22Rv1 (cell line): ENCODE results near the gene CALM3.
A peak's percentile ranks its signal among the peaks of the same experiment; 100 is the strongest.

Source experiments
- H3K27ac ChIP-seq: fragments of 450-650 bp; 2 replicates; pipeline ENCODE4 v1.5.1; 2017
- ZFX ChIP-seq: fragments of 450-650 bp; IDR thresholded peaks from 2 replicates; pipeline ENCODE4 v1.6.1; 2017; ENCODE audit warnings: antibody characterized with exemption, borderline replicate concordance
- TF ChIP-seq, protein P1 (sequence below): fragments of 450-650 bp; IDR thresholded peaks from 2 replicates; pipeline ENCODE4 v1.5.1; 2017; ENCODE audit warnings: mild to moderate bottlenecking

The CALM3 gene

DNA sequence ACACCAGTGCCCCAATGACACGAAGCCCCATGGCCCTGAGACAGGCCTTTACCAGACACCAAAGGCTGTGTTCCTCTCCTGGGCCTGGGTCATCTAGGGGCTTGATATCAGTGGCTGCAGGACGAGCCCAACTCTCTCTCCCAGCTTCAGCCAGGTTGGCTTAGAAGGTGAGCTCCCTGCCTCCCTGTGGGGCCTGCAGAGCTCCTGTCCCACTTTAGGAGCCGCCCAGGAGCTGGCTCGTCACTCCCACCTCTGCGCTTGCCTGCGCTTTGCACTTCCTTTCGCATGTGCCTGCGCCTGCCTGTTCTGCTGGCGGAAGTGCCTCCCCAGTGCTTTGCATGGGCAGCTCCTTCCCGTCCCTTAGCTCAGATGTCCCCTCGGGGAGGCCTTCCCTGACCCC lies 4.9 kb downstream of the CALM3 start:
- TF ChIP-seq, protein P1, sequence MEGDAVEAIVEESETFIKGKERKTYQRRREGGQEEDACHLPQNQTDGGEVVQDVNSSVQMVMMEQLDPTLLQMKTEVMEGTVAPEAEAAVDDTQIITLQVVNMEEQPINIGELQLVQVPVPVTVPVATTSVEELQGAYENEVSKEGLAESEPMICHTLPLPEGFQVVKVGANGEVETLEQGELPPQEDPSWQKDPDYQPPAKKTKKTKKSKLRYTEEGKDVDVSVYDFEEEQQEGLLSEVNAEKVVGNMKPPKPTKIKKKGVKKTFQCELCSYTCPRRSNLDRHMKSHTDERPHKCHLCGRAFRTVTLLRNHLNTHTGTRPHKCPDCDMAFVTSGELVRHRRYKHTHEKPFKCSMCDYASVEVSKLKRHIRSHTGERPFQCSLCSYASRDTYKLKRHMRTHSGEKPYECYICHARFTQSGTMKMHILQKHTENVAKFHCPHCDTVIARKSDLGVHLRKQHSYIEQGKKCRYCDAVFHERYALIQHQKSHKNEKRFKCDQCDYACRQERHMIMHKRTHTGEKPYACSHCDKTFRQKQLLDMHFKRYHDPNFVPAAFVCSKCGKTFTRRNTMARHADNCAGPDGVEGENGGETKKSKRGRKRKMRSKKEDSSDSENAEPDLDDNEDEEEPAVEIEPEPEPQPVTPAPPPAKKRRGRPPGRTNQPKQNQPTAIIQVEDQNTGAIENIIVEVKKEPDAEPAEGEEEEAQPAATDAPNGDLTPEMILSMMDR: no peak
- TF ChIP-seq ZFX: no peak
- peak overlapping the region; percentile 96; the same call in 1 of the 2 replicates for H3K27ac ChIP-seq

DNA sequence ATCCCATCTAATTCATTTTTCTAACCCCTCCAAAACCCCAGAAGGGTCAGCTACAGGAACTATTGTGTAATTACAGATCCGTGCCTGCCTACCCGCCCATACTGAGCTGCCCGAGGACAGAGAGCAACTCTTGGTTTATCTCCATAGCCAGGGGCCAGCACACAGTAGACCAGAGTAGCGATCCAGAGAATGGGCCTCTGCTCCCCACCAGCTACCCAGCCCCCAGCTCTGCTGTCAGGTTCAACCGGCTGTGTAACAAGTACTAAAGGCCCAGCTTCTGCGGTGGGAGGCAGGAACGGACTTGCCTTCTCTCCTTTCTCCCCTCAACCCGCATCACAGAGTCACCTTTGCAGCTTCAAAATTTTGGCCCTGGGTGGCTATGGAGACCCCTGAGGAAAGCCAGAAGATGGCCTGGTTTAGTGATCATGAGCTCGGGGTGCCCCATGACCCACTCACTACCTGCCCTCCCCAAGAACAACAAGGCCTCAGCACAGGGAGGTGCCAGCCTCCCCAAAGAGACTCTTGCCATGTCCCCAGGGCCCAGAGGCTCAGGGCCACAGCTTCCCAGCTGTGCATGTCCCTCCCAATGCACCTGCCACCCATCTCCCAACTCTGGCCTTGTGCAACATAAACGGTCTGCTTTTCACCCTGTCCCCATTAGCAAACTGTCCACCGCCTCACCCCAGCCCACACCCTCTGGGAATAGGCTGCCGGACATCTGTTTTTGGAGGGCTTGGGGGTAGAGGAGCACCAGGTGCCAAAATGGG lies 5.7 kb downstream of the CALM3 start:
- H3K27ac ChIP-seq: no peak overlapping the region
- TF ChIP-seq ZFX: no peak
- TF ChIP-seq, protein P1: no peak

DNA sequence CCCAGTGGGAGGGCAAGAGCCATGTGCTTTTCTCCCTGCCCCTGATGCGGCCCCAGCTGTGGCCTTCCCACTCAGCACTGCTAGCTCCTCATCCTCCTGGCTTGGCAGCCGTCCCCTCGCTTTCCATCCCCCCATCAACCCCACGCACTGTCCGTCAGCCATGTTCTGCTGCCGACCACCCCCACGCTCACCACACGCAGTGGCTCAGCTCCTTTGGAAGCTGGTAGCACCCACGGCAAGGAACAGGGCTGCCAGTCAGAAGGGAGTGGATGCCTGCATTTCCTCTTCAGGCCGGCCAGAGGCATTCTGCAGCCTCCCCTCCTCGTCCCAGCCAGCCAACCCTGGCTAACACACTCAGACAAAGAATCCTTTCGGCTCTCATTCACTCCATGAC lies 6.3 kb downstream of the CALM3 start:
- no peak overlapping the region for H3K27ac ChIP-seq

DNA sequence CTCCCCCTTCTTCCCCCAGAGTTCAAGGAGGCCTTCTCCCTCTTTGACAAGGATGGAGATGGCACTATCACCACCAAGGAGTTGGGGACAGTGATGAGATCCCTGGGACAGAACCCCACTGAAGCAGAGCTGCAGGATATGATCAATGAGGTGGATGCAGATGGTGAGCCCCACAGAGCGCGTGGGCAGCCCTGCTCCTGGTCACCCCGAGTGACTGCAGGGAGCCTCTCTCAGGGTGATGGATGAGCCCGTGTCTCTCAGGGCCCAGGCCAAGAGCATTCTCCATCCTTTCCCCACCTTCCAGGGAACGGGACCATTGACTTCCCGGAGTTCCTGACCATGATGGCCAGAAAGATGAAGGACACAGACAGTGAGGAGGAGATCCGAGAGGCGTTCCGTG lies 7.0 kb downstream of the CALM3 start:
- TF ChIP-seq, protein P1: no peak
- TF ChIP-seq ZFX: no peak
- no peak overlapping the region for H3K27ac ChIP-seq

More for the DNA sequence above, 6.3 kb downstream of the CALM3 start:
- no peak for TF ChIP-seq ZFX
- TF ChIP-seq, protein P1: no peak

DNA sequence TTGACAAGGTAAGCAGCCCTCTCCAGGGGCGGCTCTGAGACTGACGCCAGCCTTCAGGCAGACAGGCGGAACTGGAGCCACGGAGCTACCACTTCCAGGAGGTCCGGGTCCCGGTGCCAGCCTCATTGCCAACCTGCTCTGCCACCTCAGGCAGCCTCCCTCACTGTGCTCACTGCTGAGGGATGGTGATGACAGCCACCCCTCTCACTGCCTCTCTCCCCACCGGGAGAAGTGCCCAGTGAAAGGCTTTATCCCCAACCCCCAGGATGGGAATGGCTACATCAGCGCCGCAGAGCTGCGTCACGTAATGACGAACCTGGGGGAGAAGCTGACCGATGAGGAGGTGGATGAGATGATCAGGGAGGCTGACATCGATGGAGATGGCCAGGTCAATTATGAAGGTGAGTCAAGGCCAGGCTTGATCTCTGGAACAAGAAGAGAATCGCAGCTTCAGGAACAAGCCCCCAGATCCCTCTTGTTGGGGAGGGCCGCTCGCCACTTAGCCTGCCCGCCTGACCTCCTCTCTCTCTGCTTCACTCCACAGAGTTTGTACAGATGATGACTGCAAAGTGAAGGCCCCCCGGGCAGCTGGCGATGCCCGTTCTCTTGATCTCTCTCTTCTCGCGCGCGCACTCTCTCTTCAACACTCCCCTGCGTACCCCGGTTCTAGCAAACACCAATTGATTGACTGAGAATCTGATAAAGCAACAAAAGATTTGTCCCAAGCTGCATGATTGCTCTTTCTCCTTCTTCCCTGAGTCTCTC lies 7.6 kb downstream of the CALM3 start:
- TF ChIP-seq, protein P1: no peak
- no peak for TF ChIP-seq ZFX
- no peak overlapping the region for H3K27ac ChIP-seq

DNA sequence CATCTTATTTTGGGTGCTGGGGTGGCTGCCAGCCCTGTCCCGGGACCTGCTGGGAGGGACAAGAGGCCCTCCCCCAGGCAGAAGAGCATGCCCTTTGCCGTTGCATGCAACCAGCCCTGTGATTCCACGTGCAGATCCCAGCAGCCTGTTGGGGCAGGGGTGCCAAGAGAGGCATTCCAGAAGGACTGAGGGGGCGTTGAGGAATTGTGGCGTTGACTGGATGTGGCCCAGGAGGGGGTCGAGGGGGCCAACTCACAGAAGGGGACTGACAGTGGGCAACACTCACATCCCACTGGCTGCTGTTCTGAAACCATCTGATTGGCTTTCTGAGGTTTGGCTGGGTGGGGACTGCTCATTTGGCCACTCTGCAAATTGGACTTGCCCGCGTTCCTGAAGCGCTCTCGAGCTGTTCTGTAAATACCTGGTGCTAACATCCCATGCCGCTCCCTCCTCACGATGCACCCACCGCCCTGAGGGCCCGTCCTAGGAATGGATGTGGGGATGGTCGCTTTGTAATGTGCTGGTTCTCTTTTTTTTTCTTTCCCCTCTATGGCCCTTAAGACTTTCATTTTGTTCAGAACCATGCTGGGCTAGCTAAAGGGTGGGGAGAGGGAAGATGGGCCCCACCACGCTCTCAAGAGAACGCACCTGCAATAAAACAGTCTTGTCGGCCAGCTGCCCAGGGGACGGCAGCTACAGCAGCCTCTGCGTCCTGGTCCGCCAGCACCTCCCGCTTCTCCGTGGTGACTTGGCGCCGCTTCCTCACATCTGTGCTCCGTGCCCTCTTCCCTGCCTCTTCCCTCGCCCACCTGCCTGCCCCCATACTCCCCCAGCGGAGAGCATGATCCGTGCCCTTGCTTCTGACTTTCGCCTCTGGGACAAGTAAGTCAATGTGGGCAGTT lies 8.6 kb downstream of the CALM3 start:
- no peak overlapping the region; the same call in 1 of the 2 replicates for H3K27ac ChIP-seq
- TF ChIP-seq, protein P1: no peak
- no peak for TF ChIP-seq ZFX
